ENCODE data around the gene ZBED5.
"Not testable (repeated sequence)": the region's sequence is repeated elsewhere in the genome, so short reads cannot be mapped to it uniquely, and the experiment has no call there.

The ZBED5 gene

DNA sequence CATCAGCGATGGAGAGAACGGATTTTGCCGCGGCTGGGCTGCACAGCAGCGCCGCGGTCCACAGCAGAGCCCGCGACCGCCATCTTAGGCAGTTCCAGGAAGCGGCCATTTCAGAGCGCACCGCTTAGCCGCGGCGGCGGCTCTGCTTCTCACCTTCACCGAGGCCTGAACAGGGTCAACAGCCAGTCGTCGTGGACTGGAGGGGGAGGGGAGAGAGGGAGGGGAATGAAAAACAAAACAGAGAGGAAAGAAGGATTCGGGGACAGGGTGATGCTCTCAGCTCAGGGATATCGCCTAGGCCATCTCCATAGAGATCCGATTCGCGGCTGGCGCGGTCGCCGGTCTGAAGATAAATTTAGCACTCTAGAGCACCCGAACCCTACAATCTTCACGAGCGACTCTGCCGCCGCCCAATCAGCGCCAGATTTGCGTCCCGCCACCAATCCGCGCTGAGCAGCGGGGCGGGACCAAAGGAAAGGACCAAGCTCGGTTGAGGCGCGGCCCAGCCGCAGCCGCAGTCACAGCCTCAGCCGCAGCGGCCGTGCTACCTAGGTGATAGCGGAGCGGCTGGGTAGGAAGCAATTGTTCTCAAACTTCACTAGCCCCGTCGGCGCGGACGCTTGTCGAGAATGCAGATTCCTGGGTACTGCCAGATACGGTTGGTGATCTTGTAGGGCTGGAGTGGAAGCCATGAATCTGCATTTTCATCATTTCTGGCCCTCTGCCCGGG is at the start of gene ZBED5:
ZBED5 (minus strand) TSS at position 345 of the 730 bp plus-strand sequence. CDS start 3,108 bp downstream, outside the sequence.
- peak; percentile 62 for DNase-seq

DNA sequence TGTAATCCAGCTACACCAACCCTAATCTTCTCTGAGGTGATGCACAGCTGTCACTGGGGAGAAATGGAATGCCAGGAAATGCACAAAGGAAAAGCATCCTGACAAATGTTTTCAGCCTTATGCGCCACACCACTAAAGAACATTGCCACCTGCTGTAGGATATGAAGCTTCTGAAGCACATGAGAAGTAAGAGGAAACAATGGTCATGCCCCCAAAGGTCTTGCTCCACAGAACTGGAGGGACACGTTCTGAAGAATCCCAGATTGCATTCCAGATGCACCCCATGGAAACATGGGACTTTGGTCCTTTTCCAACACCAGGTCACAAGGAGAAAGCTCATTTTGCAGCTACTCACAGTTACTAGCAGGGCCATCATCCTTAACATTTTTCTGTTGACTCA is 48.7 kb upstream of the ZBED5 start:
- no peak for DNase-seq

DNA sequence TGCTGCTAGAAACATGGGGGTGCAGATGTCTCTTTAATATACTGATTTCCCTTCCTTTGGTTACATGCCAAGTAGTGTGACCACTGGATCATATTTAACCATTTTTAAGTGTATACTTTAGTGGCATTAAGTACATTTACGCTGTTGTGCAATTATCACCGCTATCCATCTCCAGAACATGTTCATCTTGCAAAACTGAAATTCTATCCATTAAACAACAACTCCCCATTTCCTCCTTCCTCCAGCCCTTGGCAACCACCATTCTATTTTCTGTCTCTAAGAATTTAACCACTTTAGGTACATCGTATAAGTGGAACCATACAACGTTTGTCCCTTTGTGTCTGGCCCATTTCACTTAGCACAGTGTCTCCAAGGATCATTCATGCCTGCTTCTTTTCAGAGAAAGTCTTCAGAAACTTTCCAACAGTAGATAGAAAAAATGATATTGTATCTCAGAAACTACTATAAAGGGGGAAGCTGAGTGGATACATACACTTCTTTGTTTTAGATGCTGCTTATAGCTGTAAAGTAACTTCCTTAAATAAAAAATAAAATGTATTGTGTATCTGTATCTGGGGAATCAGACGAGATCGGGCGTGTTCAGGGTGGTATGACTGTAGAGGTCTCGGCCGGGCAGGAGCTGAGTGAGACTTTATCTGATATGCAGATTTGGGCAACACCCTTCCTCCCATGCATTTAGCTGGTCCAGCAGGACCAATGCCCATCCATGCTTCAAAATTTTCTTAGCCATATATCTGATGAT is 44.6 kb upstream of the ZBED5 start:
- no peak for DNase-seq

DNA sequence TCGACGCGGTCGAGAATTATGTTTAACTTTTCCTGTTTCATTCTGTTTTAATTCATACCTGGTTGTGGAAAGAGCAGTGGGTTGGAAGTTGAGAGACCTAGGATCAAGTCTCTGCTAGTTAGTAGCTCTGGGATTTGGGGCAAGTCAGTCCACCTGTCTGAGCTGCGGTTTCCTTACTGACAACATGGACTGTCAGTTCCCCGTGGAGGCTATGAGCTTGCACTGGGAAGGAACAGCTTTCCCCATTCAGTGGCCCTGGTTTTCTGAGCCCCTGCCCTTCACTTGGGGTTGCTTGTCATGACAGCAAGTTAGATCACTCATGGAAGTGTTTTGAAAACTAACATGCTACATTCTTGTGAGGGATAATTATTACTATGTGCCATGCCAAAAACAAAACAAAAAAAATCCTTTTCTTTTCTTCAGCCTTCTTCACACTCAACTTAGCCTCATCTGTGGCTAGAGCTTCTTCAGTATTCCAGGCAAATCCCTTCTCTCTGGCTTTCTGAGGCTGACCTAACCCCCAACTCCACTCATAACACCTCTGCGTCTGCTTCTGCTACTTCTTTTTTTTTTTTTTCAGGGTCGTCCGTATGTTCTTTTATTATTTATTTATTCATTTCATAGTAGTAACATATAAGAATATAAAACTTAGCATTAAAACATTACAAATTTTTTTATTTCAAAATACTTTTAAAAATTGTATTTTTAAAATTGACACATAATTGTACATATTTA is 43.0 kb upstream of the ZBED5 start:
- no peak for DNase-seq

DNA sequence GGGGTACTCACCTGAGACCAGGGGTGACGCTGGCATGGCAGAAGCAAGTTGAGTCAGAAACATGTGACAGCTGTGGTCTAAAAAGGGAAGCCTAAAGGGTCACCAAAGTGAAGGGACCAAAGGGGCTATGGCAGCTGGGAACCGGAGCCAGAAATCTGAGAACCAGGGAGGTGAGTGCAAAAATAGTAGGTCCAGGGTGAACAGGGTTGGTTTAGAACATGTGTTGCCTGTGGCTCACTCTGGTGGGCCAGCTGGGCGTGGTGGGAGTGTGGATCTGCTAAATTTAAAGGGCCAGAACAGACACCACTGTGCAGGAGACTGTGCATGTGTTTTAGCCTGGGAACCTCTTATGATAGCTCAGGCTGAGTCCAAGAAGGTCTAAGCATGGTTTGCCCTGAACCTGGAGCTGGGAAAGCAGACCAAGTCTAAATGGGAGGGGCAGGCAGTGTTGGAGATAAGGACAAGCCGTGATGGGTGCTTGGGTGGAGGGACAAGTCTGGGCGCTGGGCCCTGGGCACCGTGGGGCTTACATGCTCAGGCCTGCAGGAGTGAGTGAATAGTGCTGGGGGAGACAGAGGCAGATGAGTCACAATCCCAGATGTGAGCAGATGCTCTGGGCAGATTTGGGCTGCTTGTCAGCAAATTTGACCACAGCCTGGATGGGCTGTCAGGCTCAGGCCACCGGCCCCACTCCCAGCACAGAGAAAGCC is 41.4 kb upstream of the ZBED5 start:
- DNase-seq: no peak

DNA sequence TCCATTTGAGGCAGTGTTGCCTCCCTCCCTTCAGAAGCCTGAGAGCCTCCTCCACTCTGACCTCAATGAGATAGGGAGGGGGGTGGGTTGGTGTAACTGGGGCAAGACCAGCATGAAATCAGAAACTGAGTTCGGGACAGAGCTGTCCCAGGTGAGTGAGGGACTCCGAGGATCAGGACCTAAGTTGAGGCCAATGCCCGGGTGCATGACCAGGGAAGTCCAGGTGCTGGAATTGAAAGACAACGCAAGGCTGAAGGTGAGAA is 40.8 kb upstream of the ZBED5 start:
- DNase-seq: no peak

DNA sequence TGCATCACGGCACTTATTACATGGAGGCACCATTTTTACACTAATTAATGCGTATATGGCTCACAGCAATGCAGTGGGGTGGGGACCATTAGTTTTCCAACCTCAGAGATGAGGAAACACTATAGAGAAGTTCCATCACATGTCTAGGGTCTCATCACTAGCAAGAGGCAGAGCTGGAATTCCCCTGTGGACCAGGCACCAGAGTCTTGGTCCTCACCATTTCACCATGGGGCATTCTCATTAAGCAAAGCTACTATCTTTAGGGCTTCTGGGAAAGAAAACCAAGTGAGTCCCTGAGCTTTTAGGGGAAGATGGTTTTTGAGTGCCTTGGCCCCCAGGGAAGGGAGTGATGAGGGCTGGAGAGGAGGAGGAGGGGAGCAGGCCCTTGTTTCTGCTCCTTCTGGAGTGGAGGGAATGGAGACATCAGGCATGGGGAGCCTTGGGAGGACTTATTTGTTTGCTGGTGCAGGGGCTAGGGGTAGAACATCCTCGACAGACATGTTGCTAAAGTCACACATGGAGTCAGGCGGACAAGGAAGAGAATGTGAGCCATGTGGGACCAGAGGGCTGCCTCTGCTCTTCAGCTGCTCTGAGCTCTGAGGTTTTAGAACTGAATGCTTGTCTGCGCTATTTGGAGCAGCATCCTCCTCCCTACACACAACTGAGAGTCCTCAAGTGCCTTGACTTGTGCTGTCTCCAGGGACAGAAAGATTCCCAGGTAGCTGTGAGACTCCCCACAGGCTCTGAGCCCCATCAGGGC is 40.3 kb upstream of the ZBED5 start:
- no peak for DNase-seq

DNA sequence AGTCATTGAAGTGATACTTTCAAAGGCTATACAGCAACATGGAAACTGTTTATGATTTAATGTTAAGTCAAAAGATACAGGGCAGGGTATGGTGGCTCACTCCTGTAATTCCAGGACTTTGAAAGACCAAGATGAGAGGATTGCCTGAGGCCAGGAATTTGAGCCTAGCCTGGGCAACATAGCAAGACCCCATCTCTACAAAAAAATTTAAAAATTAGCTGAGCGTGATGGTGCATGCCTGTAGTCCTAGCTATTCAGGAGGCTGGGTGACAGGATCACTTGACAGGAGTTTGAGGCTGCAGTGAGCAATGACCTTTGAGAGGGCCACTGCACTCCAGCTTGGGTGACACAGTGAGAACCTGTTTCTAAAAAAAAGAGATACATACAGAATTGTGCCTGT is 39.3 kb upstream of the ZBED5 start:
- no peak for DNase-seq

DNA sequence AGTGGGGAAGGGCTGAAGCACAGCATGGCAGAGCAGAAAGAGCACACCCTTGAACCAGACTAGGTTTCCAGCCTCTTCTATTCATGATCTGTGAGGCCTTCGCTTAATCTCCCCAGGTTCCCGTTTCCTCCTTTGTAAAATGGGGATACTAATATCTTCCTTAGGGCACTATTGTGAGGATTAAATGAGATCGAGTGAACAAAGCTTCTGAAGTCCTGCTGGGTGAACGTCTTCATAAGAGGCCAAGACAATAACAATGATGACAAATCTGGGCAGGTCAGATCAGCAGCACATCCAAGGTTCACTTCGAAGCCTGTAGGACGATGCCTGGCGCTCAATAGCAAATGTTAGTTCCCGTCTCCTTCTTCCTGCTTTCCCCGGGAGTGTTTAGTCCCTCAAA is 38.6 kb upstream of the ZBED5 start:
- DNase-seq: no peak

DNA sequence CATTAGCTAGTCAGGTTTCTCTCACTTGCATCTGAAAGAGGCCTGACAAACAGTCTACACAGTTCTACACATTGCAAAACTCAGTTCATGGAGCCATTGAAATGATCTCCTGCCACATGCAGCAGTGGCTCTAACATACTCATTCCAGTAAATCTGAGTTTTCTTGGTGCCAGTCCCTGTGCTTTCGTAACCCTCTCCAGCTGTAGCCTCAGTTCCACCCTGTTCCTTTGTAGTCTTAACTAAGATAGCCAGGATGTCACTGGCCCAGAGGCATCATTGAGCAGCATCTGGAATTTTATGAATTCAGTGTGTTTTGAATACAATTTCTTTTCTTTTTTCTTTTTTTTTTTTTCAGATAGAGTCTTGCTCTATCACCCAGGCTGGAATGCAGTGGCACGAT is 37.4 kb upstream of the ZBED5 start:
- no peak for DNase-seq

DNA sequence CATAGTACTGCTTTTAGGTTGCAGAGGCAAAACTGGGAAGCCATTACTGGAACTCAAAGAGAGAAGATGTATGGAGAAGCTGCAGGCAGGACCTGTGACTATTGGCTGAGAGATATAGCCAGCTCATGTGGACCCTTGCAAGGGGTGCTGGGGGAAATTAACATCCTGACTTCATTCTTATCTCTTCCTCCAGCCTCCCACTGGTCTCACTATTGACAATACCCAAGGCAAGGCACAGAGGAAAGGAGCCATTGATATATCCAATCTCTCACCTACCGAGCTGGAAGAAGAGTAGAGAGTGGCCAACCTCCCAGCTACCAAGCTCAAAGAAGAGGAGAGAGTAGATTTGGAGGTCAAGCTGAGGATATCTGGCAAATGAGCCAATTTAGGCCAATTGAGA is 36.8 kb upstream of the ZBED5 start:
- DNase-seq: no peak

DNA sequence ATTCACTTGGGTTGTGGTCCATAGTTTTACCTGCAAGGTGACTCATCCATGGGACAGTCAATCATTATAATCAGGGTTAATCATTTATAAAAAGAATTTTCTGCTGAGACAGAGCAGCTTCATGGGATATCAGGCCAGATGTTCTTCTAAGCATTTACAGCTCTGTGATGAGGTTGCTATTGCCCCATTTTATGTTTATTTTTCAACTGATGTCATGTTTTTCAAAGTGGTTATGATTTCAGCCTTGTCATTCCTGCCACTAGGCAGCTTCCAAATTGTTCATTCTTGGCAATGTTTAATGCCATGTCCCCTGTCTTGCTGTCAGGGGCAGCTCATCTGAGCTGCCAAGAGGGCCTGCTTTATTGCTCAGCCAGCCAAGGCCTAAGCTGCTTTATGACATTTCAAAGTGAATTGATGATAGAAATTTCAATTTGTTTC is 35.9 kb upstream of the ZBED5 start:
- no peak for DNase-seq

DNA sequence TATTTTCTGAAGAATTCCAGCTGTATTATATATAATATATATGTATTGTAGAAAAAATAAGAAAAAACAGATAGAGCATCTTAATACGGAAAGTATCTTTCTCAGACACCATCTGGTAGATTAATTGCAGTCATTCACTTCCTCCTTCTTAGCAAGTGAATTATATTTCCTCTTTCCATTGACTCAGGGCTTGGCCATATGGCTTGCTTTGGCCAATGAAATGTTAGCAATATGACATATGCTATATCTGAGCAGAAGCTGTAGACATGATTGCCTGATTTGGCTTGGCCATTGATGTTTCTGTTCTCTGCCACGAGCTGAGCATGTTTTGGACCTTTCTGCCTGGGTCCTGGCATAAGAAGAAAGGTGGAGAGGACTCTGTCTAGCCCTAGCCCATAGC is 34.4 kb upstream of the ZBED5 start:
- DNase-seq: no peak

DNA sequence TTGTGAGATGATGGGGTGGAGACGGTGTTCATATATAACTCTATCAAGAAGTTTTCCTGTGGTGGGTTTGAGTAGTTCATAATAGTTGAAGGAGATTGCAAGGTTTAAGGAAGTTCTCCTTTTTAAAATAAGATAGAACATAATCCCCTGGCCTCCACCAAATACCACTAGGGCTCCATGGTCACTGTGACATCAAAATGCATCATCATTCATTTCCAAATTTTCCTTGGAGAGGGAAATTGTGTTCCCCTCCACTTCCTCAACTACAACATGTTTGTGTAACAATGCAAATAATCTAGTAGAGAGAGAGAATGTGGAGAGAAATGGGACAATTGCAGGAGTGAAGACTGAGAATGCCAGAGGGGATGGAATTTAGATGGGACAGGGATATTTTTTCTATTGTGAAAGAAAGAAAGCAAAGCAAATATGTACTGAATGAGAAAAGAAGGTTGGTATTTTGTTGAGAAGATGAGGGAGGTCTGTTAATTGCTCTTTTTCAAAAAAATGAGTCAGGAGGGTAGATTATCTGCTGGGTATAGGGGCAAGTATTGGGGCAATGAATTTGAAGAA is 33.4 kb upstream of the ZBED5 start:
- no peak for DNase-seq

DNA sequence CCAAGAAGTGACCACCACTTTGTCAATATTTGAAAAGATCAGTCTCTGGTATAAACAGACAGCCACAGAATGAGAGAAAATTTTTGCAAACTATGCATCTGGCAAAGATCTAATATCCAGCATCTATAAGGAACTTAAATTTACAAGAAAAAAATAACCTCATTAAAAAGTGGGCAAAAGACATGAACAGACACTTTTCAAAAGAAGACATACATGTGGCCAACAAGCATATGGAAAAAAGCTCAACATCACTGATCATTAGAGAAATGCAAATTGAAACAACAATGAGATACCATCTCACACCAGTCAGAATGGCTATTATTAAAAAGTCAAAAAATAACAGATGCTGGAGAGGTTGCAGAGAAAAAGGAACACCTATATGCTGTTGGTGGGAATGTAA is 32.2 kb upstream of the ZBED5 start:
- not testable (repeated sequence) for DNase-seq

DNA sequence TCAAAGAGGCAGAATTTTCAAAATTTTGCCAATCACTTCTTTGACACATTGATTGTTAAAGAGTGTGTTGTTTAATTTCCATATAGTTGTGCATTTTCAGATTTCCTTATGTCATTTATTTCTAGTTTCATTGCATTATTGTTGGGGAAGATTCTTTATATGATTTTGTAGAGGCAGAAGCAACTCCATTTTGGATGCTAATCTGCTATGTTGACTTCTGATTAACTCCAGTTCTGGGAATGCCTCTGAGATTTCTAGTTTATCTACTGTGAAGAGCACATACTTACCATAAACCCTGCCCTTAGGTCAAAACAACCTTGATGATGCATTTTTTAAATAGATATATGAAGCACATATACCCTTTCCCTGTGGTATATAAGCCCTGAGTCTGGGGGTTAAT is 29.5 kb upstream of the ZBED5 start:
- DNase-seq: no peak

DNA sequence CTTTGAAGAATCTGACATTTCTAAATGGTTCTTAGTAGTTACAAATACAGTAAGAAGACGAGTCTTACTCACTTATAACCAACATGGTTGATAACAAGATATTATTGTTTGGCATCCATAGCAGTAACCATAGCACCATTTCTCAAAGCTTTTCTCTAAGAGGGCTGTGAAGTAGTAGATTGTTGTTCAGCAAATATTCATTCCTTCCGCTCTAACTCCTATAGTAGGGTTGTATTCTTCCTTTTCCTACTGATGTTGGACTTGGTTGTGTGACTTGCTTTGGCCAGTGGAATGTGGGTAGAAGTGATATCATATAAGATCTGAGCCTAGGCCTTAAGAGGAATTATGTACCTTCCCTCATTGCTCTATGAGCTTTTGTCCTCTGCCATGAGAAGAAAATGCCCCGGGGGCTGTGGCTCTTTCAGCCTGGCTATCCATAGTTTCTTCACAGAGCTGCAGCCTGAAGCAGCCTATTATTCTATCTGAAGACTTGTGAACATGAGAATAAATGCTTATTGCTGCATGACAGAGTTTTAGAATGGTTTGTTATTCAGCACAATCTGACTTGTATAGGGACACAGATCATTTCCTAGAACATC is 28.9 kb upstream of the ZBED5 start:
- no peak for DNase-seq

DNA sequence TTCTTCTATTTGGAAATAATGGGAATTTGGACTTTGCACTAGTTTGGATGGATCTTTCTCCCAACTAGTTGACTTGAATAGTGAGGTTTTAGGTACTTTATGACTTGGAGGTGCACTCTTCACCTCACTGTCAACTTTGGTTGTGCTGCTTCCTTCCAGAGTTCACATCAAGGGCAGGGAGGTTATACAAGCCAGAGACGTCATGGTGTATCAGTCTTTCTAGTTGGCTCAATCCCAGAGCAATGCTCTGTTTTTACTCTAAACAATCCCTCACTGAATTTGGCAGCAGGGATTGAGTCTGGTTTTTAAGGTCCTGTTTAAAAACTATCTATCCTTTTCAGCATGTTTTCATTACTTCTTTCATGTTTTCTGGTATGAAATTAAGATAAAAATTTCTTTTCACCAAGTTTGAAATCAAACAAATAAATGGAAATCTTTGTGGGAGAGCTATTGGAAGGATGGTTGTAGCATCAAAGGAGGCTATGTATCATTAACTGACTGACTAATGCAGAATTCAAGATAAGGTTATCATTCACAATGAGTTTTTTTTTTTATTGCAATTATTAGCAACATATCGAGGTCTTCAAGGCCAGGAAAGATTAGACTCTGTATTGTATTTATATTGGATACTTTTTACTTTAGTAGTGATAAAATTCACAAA is 28.0 kb upstream of the ZBED5 start:
- DNase-seq: no peak

DNA sequence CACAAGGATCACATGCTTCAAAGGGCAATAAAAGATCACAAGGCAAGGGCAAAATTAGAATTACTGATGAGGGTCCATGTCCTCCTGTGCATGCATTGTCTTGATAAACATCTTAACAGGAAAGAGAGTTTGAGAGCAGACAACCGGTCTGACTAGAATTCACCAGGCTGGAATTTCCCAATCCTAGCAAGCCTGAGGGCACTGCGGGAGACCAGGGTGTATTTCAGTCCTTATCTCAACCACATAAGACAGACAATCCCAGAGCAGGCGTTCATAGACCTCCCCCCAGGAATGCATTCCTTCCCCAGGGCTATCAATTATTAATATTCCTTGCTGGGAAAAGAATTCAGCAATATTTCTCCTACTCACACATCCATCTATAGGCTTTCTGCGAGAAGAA is 26.4 kb upstream of the ZBED5 start:
- not testable (repeated sequence) for DNase-seq

DNA sequence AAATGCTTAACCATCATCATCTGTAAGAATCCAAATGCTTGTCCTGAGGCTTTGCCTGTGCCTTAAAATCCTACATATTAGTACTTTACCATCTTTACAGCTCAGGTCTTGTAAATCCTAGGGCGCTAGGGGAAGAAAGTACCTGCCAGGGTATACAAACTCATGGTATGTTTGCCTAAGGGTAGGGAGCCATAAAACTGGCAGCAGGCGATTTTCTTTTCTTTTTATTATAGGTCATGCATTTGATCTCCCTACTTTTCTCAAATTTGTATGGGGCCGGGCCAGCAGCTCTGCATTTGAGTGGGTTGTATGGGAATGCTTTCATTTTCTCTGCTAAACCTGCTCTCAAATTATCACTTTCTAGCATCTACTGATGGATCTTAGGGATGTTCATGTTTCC is 24.0 kb upstream of the ZBED5 start:
- DNase-seq: no peak

Measured in cortex of kidney (tissue), 1 donor.